ENCODE results near the gene FFAR3.

- no peak for TF ChIP-seq CTCF (conservative IDR thresholded peaks at IDR 0.05; ENCODE audit: low read length)
- no peak for TF ChIP-seq EZH2phosphoT487 (IDR thresholded peaks at IDR 0.05; ENCODE audit: borderline replicate concordance, low read depth, low read length)
These were observed 5.6 kb downstream of the FFAR3 start for GRCh38 chr19:35363711-35364425.
